SK-N-SH treated with all-trans-retinoic acid at 6 μM for 48 hours (cell line): ENCODE data around the gene GSS.

Experiments
- ARNTL ChIP-seq: fragments of 450-650 bp; formaldehyde crosslinking; IDR thresholded peaks from 2 replicates; pipeline ENCODE4 v1.5.0; 2020; ENCODE audit warnings: low read depth, mild to moderate bottlenecking, moderate library complexity, borderline replicate concordance
- CREB5 ChIP-seq: fragments of 250-450 bp; sonication (Bioruptor Pico); IDR thresholded peaks from 2 replicates; pipeline ENCODE4 v1.5.1; 2020; ENCODE audit warnings: low read depth, mild to moderate bottlenecking, moderate library complexity
- ESRRG ChIP-seq: fragments of 250-450 bp; sonication (Bioruptor Pico); IDR thresholded peaks from 2 replicates; pipeline ENCODE4 v1.6.1; 2021; ENCODE audit warnings: mild to moderate bottlenecking
- ZFP3 ChIP-seq: fragments of 250-450 bp; sonication (Bioruptor Pico); IDR thresholded peaks from 2 replicates; pipeline ENCODE4 v1.5.0; 2020; ENCODE audit warnings: mild to moderate bottlenecking, moderate library complexity
- ZFP30 ChIP-seq: fragments of 450-650 bp; formaldehyde crosslinking; IDR thresholded peaks from 2 replicates; pipeline ENCODE4 v1.5.0; 2022; ENCODE audit warnings: mild to moderate bottlenecking, moderate library complexity
- TF ChIP-seq, protein P1 (sequence below): fragments of 250-450 bp; sonication (Bioruptor Pico); IDR thresholded peaks from 2 replicates; pipeline ENCODE4 v1.8.0; 2020; ENCODE audit warnings: mild to moderate bottlenecking, moderate library complexity, borderline replicate concordance

- TF ChIP-seq ESRRG (no peak), ZFP30 (CRISPR knock-in tag) (no peak), ARNTL (no peak), CREB5 (no peak), ZFP3 (no peak)
- TF ChIP-seq, protein P1, sequence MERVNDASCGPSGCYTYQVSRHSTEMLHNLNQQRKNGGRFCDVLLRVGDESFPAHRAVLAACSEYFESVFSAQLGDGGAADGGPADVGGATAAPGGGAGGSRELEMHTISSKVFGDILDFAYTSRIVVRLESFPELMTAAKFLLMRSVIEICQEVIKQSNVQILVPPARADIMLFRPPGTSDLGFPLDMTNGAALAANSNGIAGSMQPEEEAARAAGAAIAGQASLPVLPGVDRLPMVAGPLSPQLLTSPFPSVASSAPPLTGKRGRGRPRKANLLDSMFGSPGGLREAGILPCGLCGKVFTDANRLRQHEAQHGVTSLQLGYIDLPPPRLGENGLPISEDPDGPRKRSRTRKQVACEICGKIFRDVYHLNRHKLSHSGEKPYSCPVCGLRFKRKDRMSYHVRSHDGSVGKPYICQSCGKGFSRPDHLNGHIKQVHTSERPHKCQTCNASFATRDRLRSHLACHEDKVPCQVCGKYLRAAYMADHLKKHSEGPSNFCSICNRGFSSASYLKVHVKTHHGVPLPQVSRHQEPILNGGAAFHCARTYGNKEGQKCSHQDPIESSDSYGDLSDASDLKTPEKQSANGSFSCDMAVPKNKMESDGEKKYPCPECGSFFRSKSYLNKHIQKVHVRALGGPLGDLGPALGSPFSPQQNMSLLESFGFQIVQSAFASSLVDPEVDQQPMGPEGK (CRISPR knock-in tag) = 0 out of 2 replicates have a peak, but pooled peaks have one; percentile 17
Measured at GRCh38 chr20:34955231-34956040, at the start of gene GSS, which contains the start of gene MYH7B.
